Measurements from ENCODE around the gene CAPN5.

The CAPN5 gene

DNA sequence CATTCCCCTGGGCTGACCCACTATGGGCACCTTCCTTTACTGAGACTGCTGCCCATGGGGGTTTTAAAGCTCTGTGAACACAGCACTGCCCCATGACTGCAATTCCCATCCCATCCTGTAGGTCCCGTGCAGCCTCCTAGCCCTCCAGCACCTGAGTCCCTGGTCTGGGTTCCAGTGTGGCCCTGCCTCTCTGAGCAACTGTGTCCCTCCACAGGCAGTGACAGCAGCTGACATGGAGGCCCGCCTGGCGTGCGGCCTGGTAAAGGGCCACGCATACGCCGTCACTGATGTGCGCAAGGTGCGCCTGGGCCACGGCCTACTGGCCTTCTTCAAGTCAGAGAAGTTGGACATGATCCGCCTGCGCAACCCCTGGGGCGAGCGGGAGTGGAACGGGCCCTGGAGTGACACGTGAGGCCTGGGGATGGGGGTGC is 48.4 kb downstream of the CAPN5 start:
- CTCF ChIA-PET = interaction anchor here (1.0 to 7.5 kb wide), 4 partner anchors 8 to 67 kb away, joined by 3 to 57 read pairs (median 26); partner anchors contain the start of gene MYO7A
- no peak for DNase-seq (ENCODE audit: extremely low spot score)
- POLR2A ChIA-PET = no interaction called here
- TF ChIP-seq, protein P1, sequence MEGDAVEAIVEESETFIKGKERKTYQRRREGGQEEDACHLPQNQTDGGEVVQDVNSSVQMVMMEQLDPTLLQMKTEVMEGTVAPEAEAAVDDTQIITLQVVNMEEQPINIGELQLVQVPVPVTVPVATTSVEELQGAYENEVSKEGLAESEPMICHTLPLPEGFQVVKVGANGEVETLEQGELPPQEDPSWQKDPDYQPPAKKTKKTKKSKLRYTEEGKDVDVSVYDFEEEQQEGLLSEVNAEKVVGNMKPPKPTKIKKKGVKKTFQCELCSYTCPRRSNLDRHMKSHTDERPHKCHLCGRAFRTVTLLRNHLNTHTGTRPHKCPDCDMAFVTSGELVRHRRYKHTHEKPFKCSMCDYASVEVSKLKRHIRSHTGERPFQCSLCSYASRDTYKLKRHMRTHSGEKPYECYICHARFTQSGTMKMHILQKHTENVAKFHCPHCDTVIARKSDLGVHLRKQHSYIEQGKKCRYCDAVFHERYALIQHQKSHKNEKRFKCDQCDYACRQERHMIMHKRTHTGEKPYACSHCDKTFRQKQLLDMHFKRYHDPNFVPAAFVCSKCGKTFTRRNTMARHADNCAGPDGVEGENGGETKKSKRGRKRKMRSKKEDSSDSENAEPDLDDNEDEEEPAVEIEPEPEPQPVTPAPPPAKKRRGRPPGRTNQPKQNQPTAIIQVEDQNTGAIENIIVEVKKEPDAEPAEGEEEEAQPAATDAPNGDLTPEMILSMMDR (IDR thresholded peaks at IDR 0.05; ENCODE audit: control extremely low read depth, extremely low read depth, low read depth, missing control alignments) = no peak

DNA sequence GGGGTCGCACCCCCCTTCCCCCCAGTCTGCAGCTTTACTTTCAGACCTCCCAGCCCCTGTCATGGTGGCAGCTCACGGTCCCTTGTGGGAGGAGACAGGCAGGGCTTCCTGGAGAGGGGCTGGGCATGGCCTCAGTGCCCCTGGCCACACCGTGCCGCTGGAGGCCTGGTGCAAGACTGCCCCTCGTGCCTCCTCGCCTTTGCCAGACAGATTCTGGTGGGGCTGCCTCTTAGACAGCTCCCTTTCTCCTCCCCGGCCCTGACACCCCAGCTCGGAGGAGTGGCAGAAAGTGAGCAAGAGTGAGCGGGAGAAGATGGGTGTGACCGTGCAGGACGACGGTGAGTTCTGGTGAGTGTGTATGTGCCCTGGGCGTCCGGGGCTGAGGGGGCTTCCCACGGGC is 49.2 kb downstream of the CAPN5 start:
- CTCF ChIA-PET = interaction anchor here (1.3 to 7.5 kb wide), 4 partner anchors 8 to 68 kb away, joined by 4 to 57 read pairs (median 26); partner anchors contain the start of gene MYO7A
- no peak for DNase-seq (ENCODE audit: extremely low spot score)
- TF ChIP-seq, protein P1 (IDR thresholded peaks at IDR 0.05; ENCODE audit: control extremely low read depth, extremely low read depth, low read depth, missing control alignments) = no peak
- POLR2A ChIA-PET = no interaction called here

DNA sequence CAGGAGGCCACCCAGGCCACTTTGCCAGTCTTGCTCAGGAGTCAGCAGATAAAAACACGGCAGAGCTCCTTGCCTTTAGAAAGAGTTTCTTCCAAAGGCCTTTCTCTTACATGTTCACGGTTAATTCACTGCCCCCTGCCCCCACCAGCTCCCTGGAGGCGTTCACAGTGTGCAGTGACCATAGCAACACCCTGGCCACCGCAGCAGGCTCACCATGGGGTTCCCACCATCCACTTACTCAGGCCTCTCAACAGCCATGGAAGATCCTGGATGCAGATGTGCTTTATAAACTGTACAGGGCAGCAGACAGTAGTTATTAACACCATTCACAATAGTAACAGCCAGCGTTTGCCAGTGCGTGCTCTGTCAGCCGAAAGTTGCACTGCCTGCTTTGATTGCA is 50.7 kb downstream of the CAPN5 start:
- ChIA-PET POLR2A (no interaction called here), CTCF (interaction anchor here (1.0 to 7.5 kb wide), 5 partner anchors 10 to 70 kb away, joined by 3 to 57 read pairs (median 3); partner anchors contain the start of gene MYO7A)
- TF ChIP-seq, protein P1 (IDR thresholded peaks at IDR 0.05; ENCODE audit: control extremely low read depth, extremely low read depth, low read depth, missing control alignments) = no peak
- DNase-seq (ENCODE audit: extremely low spot score) = no peak

DNA sequence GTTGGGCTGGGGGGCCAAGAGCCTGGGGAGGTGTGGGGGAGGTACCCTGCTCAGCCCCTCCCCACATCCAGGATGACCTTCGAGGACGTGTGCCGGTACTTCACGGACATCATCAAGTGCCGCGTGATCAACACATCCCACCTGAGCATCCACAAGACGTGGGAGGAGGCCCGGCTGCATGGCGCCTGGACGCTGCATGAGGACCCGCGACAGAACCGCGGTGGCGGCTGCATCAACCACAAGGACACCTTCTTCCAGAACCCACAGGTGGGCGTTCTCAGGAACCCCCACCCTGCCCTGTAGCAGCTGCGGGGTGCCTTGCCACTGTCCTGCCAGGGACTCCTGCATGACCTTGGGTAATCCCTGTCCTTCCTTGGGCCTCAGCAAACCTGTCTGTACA is 51.3 kb downstream of the CAPN5 start:
- no peak for DNase-seq (ENCODE audit: extremely low spot score)
- TF ChIP-seq, protein P1 (IDR thresholded peaks at IDR 0.05; ENCODE audit: control extremely low read depth, extremely low read depth, low read depth, missing control alignments) = no peak
- CTCF ChIA-PET = interaction anchor here (1.0 to 7.5 kb wide), 3 partner anchors 10 to 70 kb away, joined by 3 to 57 read pairs (median 3); partner anchors contain the start of gene MYO7A
- POLR2A ChIA-PET = no interaction called here

DNA sequence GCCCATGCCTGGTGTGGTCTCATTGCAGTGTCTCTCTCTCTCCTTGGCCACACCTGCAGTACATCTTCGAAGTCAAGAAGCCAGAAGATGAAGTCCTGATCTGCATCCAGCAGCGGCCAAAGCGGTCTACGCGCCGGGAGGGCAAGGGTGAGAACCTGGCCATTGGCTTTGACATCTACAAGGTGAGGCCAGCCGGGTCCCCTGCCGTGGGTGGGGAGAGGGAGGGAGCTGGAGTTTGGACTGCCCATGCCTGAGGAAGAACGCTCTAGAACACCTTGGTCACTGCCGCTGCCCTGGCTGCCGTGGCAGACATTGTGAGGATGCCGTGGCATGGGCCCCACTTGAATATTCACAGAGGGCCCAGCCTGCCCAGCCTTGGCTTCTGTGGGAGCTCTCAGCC is 52.2 kb downstream of the CAPN5 start:
- POLR2A ChIA-PET = no interaction called here
- TF ChIP-seq, protein P1 (IDR thresholded peaks at IDR 0.05; ENCODE audit: control extremely low read depth, extremely low read depth, low read depth, missing control alignments) = no peak
- CTCF ChIA-PET = no interaction called here
- no peak for DNase-seq (ENCODE audit: extremely low spot score)

DNA sequence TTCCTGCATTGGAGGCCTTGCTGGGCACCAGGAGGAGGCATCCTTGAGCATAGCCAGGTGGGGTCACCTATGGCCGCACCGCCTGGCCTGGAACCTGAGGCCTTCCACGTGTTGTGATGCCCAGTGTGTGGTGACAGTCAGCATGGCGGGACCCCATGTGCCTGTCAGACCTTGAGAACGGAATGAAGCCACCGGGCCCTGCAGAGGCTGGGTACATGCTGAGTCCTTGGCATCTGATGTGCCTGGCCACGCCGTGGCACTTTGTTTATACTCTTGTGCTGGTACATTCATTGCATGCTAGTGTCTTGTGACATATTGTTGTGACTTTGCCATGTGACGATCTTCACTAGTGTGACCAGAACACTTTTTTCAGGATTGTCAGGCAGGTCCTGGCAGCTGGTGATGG is 52.8 kb downstream of the CAPN5 start:
- no peak for DNase-seq (ENCODE audit: extremely low spot score)
- ChIA-PET CTCF (no interaction called here), POLR2A (no interaction called here)
- TF ChIP-seq, protein P1 (IDR thresholded peaks at IDR 0.05; ENCODE audit: control extremely low read depth, extremely low read depth, low read depth, missing control alignments) = no peak

All from GM10248 (cell line).